ENCODE data around the gene TSPO2. TPM values are rescaled to one million over a fixed set of nuclear protein-coding genes. Genes with fewer than 3 reads are reported as not detected.
A peak's percentile ranks its signal among the peaks of the same experiment; 100 is the strongest.

TSPO2 gene
- total and polyA plus RNA-seq, 2 of the 13 experiments (the other 11 are each of a cell fraction or from before 2014, with no cell fraction given) = 0.55 TPM; not detected in 1

- TF ChIP-seq MAX (IDR thresholded peaks at IDR 0.05) (peak; percentile 3; the same call in 1 of the 2 replicates), KLF15 (CRISPR knock-in tag; IDR thresholded peaks at IDR 0.05; ENCODE audit: borderline replicate concordance) (no peak; the same call in 1 of the 2 replicates), ZSCAN31 (CRISPR knock-in tag; IDR thresholded peaks at IDR 0.05; ENCODE audit: low read depth) (no peak), MNT (IDR thresholded peaks at IDR 0.05) (no peak), ZNF501 (CRISPR knock-in tag; IDR thresholded peaks at IDR 0.05) (0 out of 2 replicates have a peak, but pooled peaks have one; percentile 2), CEBPZ (IDR thresholded peaks at IDR 0.05; ENCODE audit: low read length) (no peak), HNRNPH1 (optimal IDR thresholded peaks at IDR 0.05; ENCODE audit: low read depth, low read length) (no peak), ZKSCAN1 (IDR thresholded peaks at IDR 0.05; ENCODE audit: low read length) (no peak), PAWR (CRISPR knock-in tag; IDR thresholded peaks at IDR 0.05; ENCODE audit: borderline replicate concordance) (no peak), SIX4 (CRISPR knock-in tag; IDR thresholded peaks at IDR 0.05) (no peak), ZNF124 (CRISPR knock-in tag; IDR thresholded peaks at IDR 0.05) (0 out of 2 replicates have a peak, but pooled peaks have one; percentile 52), ZNF350 (CRISPR knock-in tag; IDR thresholded peaks at IDR 0.05; ENCODE audit: borderline replicate concordance, low read depth) (no peak), ZNF605 (CRISPR knock-in tag; IDR thresholded peaks at IDR 0.05) (0 out of 2 replicates have a peak, but pooled peaks have one; percentile 44), MEIS1 (CRISPR knock-in tag; IDR thresholded peaks at IDR 0.05; ENCODE audit: borderline replicate concordance) (no peak), THYN1 (CRISPR knock-in tag; IDR thresholded peaks at IDR 0.05; ENCODE audit: borderline replicate concordance, low read depth) (no peak), ZHX2 (IDR thresholded peaks at IDR 0.05; ENCODE audit: low read depth) (no peak), ZHX2 (CRISPR knock-in tag; IDR thresholded peaks at IDR 0.05; ENCODE audit: borderline replicate concordance) (peak; percentile 27; the same call in 1 of the 2 replicates), ZNF75D (CRISPR knock-in tag; IDR thresholded peaks at IDR 0.05; ENCODE audit: borderline replicate concordance) (no peak)
Observed at GRCh38 chr6:41073203-41073967, 31.1 kb downstream of the TSPO2 start (continued).

Measured in HepG2 (cell line).